SU-DHL-6 (cell line): ENCODE results near the gene IRF2BPL.

ENCODE experiments used
- H2AFZ ChIP-seq: fragments of 200-600 bp; sonication (generic); 2 replicates; pipeline ENCODE4 v1.6.1; 2014; ENCODE audit warnings: low read depth, mild to moderate bottlenecking, moderate library complexity, mixed read lengths, antibody characterized with exemption, low read length; ENCODE audit not compliant: severe bottlenecking
- H3F3A ChIP-seq: fragments of 200-600 bp; shearing (Covaris generic); 2 replicates; pipeline ENCODE4 v1.6.0; 2016; ENCODE audit warnings: antibody characterized with exemption, mild to moderate bottlenecking; ENCODE audit not compliant: insufficient read depth
- H3K27ac ChIP-seq: fragments of 200-600 bp; sonication (generic); 2 replicates; pipeline ENCODE4 v1.5.1; 2016; ENCODE audit warnings: low read depth, mild to moderate bottlenecking, low read length, moderate library complexity, mixed read lengths
- H3K27me3 ChIP-seq: fragments of 200-600 bp; sonication (generic), shearing (Covaris generic); 2 replicates; pipeline ENCODE4 v1.6.0; 2014; ENCODE audit warnings: mild to moderate bottlenecking, low read length
- H3K36me3 ChIP-seq: fragments of 200-600 bp; sonication (generic); 2 replicates; pipeline ENCODE4 v1.6.1; 2014; ENCODE audit warnings: mild to moderate bottlenecking, low read length, mixed read lengths
- H3K4me2 ChIP-seq: fragments of 300-600, 200-600 bp; shearing (Covaris generic), sonication (generic); 2 replicates; pipeline ENCODE4 v1.6.0; 2014; ENCODE audit warnings: low read length, low read depth, mild to moderate bottlenecking; ENCODE audit not compliant: poor library complexity, severe bottlenecking
- H3K4me3 ChIP-seq: fragments of 200-600 bp; sonication (generic); 2 replicates; pipeline ENCODE4 v1.5.1; 2014; ENCODE audit warnings: antibody characterized with exemption, low read length, mild to moderate bottlenecking, mixed read lengths; ENCODE audit not compliant: insufficient read depth, poor library complexity, severe bottlenecking
- H3K79me2 ChIP-seq: fragments of 200-600 bp; sonication (generic); 2 replicates; pipeline ENCODE4 v1.6.1; 2014; ENCODE audit warnings: mild to moderate bottlenecking, low read length, moderate library complexity; ENCODE audit not compliant: insufficient read depth
- H3K9ac ChIP-seq: fragments of 200-600 bp; sonication (generic); 2 replicates; pipeline ENCODE4 v1.7.0; 2014; ENCODE audit warnings: mild to moderate bottlenecking, low read length
- H3K9me2 ChIP-seq: fragments of 200-600 bp; sonication (generic); replicated peaks from 2 replicates; pipeline ENCODE4 v1.6.1; 2014; ENCODE audit warnings: low read length; ENCODE audit not compliant: insufficient read depth
- H3K9me3 ChIP-seq: fragments of 200-600 bp; sonication (generic); 2 replicates; pipeline ENCODE4 v1.6.1; 2014; ENCODE audit warnings: low read length, mixed read lengths; ENCODE audit not compliant: insufficient read depth
- H4K20me1 ChIP-seq: fragments of 200-600 bp; sonication (generic); 2 replicates; pipeline ENCODE4 v1.6.1; 2014; ENCODE audit warnings: low read depth, mild to moderate bottlenecking, antibody characterized with exemption, low read length, moderate library complexity, mixed read lengths
- EZH2phosphoT487 ChIP-seq: fragments of 200-600 bp; sonication (generic), shearing (Covaris generic); conservative IDR thresholded peaks from 2 replicates; pipeline ENCODE4 v1.6.1; 2018; ENCODE audit warnings: mild to moderate bottlenecking, antibody characterized with exemption, low read length, moderate library complexity, mixed read lengths
- TF ChIP-seq, protein P1 (sequence below): fragments of 200-600 bp; sonication (generic); IDR thresholded peaks from one replicate; pipeline ENCODE4 v1.5.1; 2017; ENCODE audit warnings: antibody characterized with exemption, mild to moderate bottlenecking, low read length, moderate library complexity; ENCODE audit not compliant: insufficient read depth, poor library complexity, severe bottlenecking

IRF2BPL gene

GRCh38 chr14:77039285-77040058 lies 11.0 kb upstream of the IRF2BPL start:
- Histone ChIP-seq H3K4me2 (peak overlapping the region; percentile 96), H3K36me3 (no peaks in the 10 kb centered on the region), H3K79me2 (no peaks in the 10 kb centered on the region), H3K9me2 (no peaks in the 10 kb centered on the region), H2AFZ (peak overlapping the region; percentile 66), H3K9ac (peak overlapping the region; percentile 50), H4K20me1 (no peaks in the 10 kb centered on the region), H3K4me3 (peak overlapping the region; percentile 54), H3K9me3 (no peaks in the 10 kb centered on the region), H3F3A (peaks cover 22% of the 10 kb centered on the region), H3K27ac (peak overlapping the region; percentile 74), H3K27me3 (no peaks in the 10 kb centered on the region)
- no peak for TF ChIP-seq EZH2phosphoT487
- TF ChIP-seq, protein P1, sequence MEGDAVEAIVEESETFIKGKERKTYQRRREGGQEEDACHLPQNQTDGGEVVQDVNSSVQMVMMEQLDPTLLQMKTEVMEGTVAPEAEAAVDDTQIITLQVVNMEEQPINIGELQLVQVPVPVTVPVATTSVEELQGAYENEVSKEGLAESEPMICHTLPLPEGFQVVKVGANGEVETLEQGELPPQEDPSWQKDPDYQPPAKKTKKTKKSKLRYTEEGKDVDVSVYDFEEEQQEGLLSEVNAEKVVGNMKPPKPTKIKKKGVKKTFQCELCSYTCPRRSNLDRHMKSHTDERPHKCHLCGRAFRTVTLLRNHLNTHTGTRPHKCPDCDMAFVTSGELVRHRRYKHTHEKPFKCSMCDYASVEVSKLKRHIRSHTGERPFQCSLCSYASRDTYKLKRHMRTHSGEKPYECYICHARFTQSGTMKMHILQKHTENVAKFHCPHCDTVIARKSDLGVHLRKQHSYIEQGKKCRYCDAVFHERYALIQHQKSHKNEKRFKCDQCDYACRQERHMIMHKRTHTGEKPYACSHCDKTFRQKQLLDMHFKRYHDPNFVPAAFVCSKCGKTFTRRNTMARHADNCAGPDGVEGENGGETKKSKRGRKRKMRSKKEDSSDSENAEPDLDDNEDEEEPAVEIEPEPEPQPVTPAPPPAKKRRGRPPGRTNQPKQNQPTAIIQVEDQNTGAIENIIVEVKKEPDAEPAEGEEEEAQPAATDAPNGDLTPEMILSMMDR, result no peak

DNA sequence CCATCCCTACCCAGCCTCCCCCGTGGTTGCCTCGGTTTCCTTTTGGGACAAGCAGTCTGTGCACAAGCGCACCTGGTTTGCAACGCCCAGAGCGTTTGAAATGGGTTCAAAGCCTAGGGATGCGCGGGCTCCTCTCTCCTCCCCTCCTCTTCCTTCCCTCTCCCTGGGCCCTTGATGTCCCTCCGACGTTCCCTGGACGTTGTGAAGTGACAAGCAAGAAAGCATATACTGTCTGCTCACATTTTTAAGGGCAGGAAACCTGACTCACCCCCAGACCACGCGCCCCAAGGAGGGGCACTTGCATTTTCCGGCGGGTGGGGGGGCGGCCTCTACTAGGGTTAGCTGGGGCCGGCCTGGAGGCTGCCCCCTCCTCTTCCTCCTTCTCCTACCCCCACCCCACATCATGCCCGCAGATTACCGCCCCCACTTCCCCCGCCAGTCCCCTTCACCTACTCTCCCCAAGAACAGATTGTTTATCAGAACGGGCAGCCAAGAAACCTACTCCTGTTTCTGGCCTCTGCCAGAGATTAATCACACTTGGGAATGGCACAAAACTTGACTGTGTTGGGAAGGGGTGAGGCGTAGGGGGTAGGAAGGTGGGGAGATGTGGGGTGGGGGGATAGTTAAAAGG lies 9.5 kb upstream of the IRF2BPL start:
- Histone ChIP-seq H3K27me3 (no peaks in the 10 kb centered on the region), H3K27ac (no peak overlapping the region), H3K79me2 (no peaks in the 10 kb centered on the region), H3F3A (peaks cover 26% of the 10 kb centered on the region), H4K20me1 (no peaks in the 10 kb centered on the region), H2AFZ (no peak overlapping the region), H3K4me2 (no peak overlapping the region), H3K9me3 (no peaks in the 10 kb centered on the region), H3K36me3 (no peaks in the 10 kb centered on the region), H3K4me3 (no peak overlapping the region), H3K9me2 (no peaks in the 10 kb centered on the region), H3K9ac (no peak overlapping the region)
- TF ChIP-seq, protein P1, result no peak
- TF ChIP-seq EZH2phosphoT487, result no peak

- Histone ChIP-seq H3K9ac (no peak overlapping the region), H2AFZ (no peak overlapping the region), H3K9me3 (no peaks in the 10 kb centered on the region)
Measured at GRCh38 chr14:77037215-77037937, 8.9 kb upstream of the IRF2BPL start.

More at GRCh38 chr14:77037215-77037937, 8.9 kb upstream of the IRF2BPL start:
- Histone ChIP-seq H3K36me3 (no peaks in the 10 kb centered on the region), H3F3A (peaks cover 29% of the 10 kb centered on the region), H3K9me2 (no peaks in the 10 kb centered on the region), H3K4me2 (no peak overlapping the region), H3K27me3 (no peaks in the 10 kb centered on the region), H3K27ac (no peak overlapping the region), H3K79me2 (no peaks in the 10 kb centered on the region), H4K20me1 (no peaks in the 10 kb centered on the region), H3K4me3 (no peak overlapping the region)
- TF ChIP-seq EZH2phosphoT487, result no peak
- TF ChIP-seq, protein P1, result no peak
